GM23248 (cell line): Measurements from ENCODE around the gene ATXN3L. TPM values are rescaled to one million over a fixed set of nuclear protein-coding genes. Genes with fewer than 3 reads are reported as not detected.
A peak's percentile ranks its signal among the peaks of the same experiment; 100 is the strongest.

ENCODE experiments used
- DNase-seq: peaks from one replicate; pipeline ENCODE4 v3.0.0-alpha.2; 2015
- H2AFZ ChIP-seq: fragments of 200-600 bp; sonication (generic); 2 replicates; pipeline ENCODE4 v1.6.1; 2016; ENCODE audit warnings: antibody characterized with exemption
- H3F3A ChIP-seq: fragments of 200-600 bp; sonication (generic); 2 replicates; pipeline ENCODE4 v1.6.1; 2016; ENCODE audit warnings: mild to moderate bottlenecking, antibody characterized with exemption, mixed run types; ENCODE audit not compliant: insufficient read depth
- H3K27ac ChIP-seq: fragments of 200-600 bp; sonication (generic); 2 replicates; pipeline ENCODE4 v1.5.1; 2016; ENCODE audit warnings: mild to moderate bottlenecking
- H3K27me3 ChIP-seq: fragments of 200-600 bp; sonication (generic); replicated peaks from 2 replicates; pipeline ENCODE4 v1.6.1; 2016; ENCODE audit warnings: mild to moderate bottlenecking; ENCODE audit not compliant: insufficient read depth
- H3K36me3 ChIP-seq: fragments of 200-600 bp; sonication (generic); 2 replicates; pipeline ENCODE4 v1.6.1; 2016; ENCODE audit warnings: low read depth, mild to moderate bottlenecking
- H3K4me1 ChIP-seq: fragments of 200-600 bp; sonication (generic); 2 replicates; pipeline ENCODE4 v1.6.1; 2016; ENCODE audit warnings: mild to moderate bottlenecking; ENCODE audit not compliant: insufficient read depth
- H3K4me2 ChIP-seq: fragments of 200-600 bp; sonication (generic); one replicate; pipeline ENCODE4 v1.6.1; 2016; ENCODE audit warnings: mild to moderate bottlenecking; ENCODE audit not compliant: unreplicated experiment
- H3K4me3 ChIP-seq: fragments of 200-600 bp; sonication (generic); 2 replicates; pipeline ENCODE4 v1.5.1; 2016; ENCODE audit warnings: mild to moderate bottlenecking
- H3K79me2 ChIP-seq: fragments of 200-600 bp; sonication (generic); 2 replicates; pipeline ENCODE4 v1.6.1; 2016; ENCODE audit warnings: mild to moderate bottlenecking; ENCODE audit not compliant: insufficient read depth
- H3K9ac ChIP-seq: fragments of 200-600 bp; sonication (generic); 2 replicates; pipeline ENCODE4 v1.6.1; 2016; ENCODE audit warnings: mild to moderate bottlenecking
- H3K9me2 ChIP-seq: fragments of 200-600 bp; sonication (generic); 2 replicates; pipeline ENCODE4 v1.6.1; 2016; ENCODE audit warnings: mixed run types, mild to moderate bottlenecking, moderate library complexity; ENCODE audit not compliant: insufficient read depth
- H3K9me3 ChIP-seq: fragments of 200-600 bp; sonication (generic); one replicate; pipeline ENCODE4 v1.6.1; 2017; ENCODE audit warnings: low read depth
- H4K20me1 ChIP-seq: fragments of 200-600 bp; sonication (generic); 2 replicates; pipeline ENCODE4 v1.6.0; 2016; ENCODE audit not compliant: insufficient read depth
- EZH2 ChIP-seq: fragments of 200-600 bp; sonication (generic); IDR thresholded peaks from 2 replicates; pipeline ENCODE4 v1.6.1; 2018; ENCODE audit warnings: antibody characterized with exemption, mild to moderate bottlenecking; ENCODE audit not compliant: insufficient read depth, poor library complexity, severe bottlenecking
- EZH2phosphoT487 ChIP-seq: fragments of 200-600 bp; sonication (generic); IDR thresholded peaks from 2 replicates; pipeline ENCODE4 v1.6.1; 2018; ENCODE audit warnings: antibody characterized with exemption, moderate library complexity, mild to moderate bottlenecking, low read depth; ENCODE audit not compliant: insufficient read depth
- WGBS, 2 experiments: methylation state at CpG; one replicate each; pipeline ENCODE4 v1.1.6; 2015 to 2017; ENCODE audit warnings: low lambda C conversion rate in 2 of 2, low coverage in 1 of 2; ENCODE audit errors: missing lambda C conversion rate in 2 of 2; 5-methylcytosine and 5-hydroxymethylcytosine counted together
- in situ Hi-C: fragments of 300-500 bp; cut with MboI; formaldehyde crosslinking; loops from 2 replicates; pipeline ENCODE4 v1.15.0; 2020
- polyA plus RNA-seq: library from polyadenylated mRNA; unstranded; fragments of >200 nt; fragmentation: Nextera tagmentation; extraction: Ambion mirVana; gene quantifications from 2 replicates; pipeline ENCODE4 v1.2.1, GENCODE V29; 2016
- total RNA-seq: library from RNA; depleted of rRNA; stranded (reverse); fragments of >200 nt; shearing (Covaris generic); gene quantifications from 2 replicates; pipeline ENCODE4 v1.2.3, GENCODE V29; 2014

The ATXN3L gene
- total and polyA plus RNA-seq, 2 experiments from 2014 or later, result not detected

GRCh38 chrX:13287816-13288215 is 32.0 kb downstream of the ATXN3L start:
- Histone ChIP-seq H3K4me3 (no peak overlapping the region), H3K36me3 (no peaks in the 10 kb centered on the region), H3K9me3 (no peaks in the 10 kb centered on the region), H3K9me2 (no peaks in the 10 kb centered on the region), H3K4me2 (peak overlapping the region; percentile 52), H3K27ac (peak overlapping the region; percentile 75), H4K20me1 (no peaks in the 10 kb centered on the region), H3K9ac (peak overlapping the region; percentile 39; the same call in 1 of the 2 replicates), H3F3A (peaks cover 25% of the 10 kb centered on the region), H2AFZ (no peak overlapping the region), H3K27me3 (no peaks in the 10 kb centered on the region), H3K4me1 (peaks cover 41% of the 10 kb centered on the region), H3K79me2 (no peaks in the 10 kb centered on the region)
- TF ChIP-seq EZH2phosphoT487 (no peak), EZH2 (no peak)
- 66 to 74% methylated on average over 2 of the region's 2 CpGs for WGBS, 2 experiments
- in situ Hi-C loops, result no loop called here
- peak; percentile 61 for DNase-seq

- Histone ChIP-seq H3K27ac (no peak overlapping the region), H3K79me2 (no peaks in the 10 kb centered on the region)
Measured at GRCh38 chrX:13285693-13286092, 34.2 kb downstream of the ATXN3L start.

GRCh38 chrX:13285229-13285628 is 34.6 kb downstream of the ATXN3L start:
- Histone ChIP-seq H3K79me2 (no peaks in the 10 kb centered on the region), H3K27me3 (no peaks in the 10 kb centered on the region), H3K9me3 (no peaks in the 10 kb centered on the region), H3K4me3 (no peak overlapping the region), H3K4me1 (peaks cover 41% of the 10 kb centered on the region), H4K20me1 (no peaks in the 10 kb centered on the region), H3K4me2 (no peak overlapping the region), H2AFZ (no peak overlapping the region), H3K27ac (no peak overlapping the region), H3K9ac (no peak overlapping the region), H3F3A (peaks cover 25% of the 10 kb centered on the region), H3K9me2 (no peaks in the 10 kb centered on the region), H3K36me3 (no peaks in the 10 kb centered on the region)
- WGBS, 2 experiments, result 73 to 100% methylated on average over 2 to 5 of the region's 5 CpGs
- in situ Hi-C loops, result no loop called here
- DNase-seq, result no peak
- TF ChIP-seq EZH2, result no peak
- TF ChIP-seq EZH2phosphoT487, result no peak

More at GRCh38 chrX:13285693-13286092, 34.2 kb downstream of the ATXN3L start:
- no peak for DNase-seq
- H3K4me2 ChIP-seq, result no peak overlapping the region
- H3F3A ChIP-seq, result peaks cover 25% of the 10 kb centered on the region
- peaks cover 41% of the 10 kb centered on the region for H3K4me1 ChIP-seq
- H2AFZ ChIP-seq, result no peak overlapping the region
- 90 to 93% methylated on average over 6 to 7 of the region's 7 CpGs for WGBS, 2 experiments
- in situ Hi-C loops, result no loop called here
- no peaks in the 10 kb centered on the region for H3K27me3 ChIP-seq
- no peaks in the 10 kb centered on the region for H3K9me2 ChIP-seq
- H3K9ac ChIP-seq, result no peak overlapping the region
- no peaks in the 10 kb centered on the region for H3K9me3 ChIP-seq
- H3K36me3 ChIP-seq, result no peaks in the 10 kb centered on the region
- no peak overlapping the region for H3K4me3 ChIP-seq
- H4K20me1 ChIP-seq, result no peaks in the 10 kb centered on the region
- TF ChIP-seq EZH2 (no peak), EZH2phosphoT487 (no peak)

GRCh38 chrX:13284570-13284969 is 35.3 kb downstream of the ATXN3L start:
- Histone ChIP-seq H3K4me1 (peaks cover 41% of the 10 kb centered on the region), H4K20me1 (no peaks in the 10 kb centered on the region), H3K9me3 (no peaks in the 10 kb centered on the region), H3K27me3 (no peaks in the 10 kb centered on the region), H3K9me2 (no peaks in the 10 kb centered on the region), H3K9ac (peak overlapping the region; percentile 44; the same call in 1 of the 2 replicates), H2AFZ (no peak overlapping the region), H3K36me3 (no peaks in the 10 kb centered on the region), H3K27ac (peak overlapping the region; percentile 90), H3K79me2 (no peaks in the 10 kb centered on the region), H3K4me3 (no peak overlapping the region), H3F3A (peaks cover 25% of the 10 kb centered on the region), H3K4me2 (peak overlapping the region; percentile 53)
- 92 to 100% methylated on average over 1 of the region's 1 CpG for WGBS, 2 experiments
- no peak for DNase-seq
- TF ChIP-seq EZH2phosphoT487 (no peak), EZH2 (no peak)
- in situ Hi-C loops, result no loop called here
